NB4 (cell line): ENCODE data around the gene DLG2.

Experiments used
- CTCF ChIP-seq: IDR thresholded peaks from one replicate; pipeline ENCODE4 v1.5.1; 2012; ENCODE audit warnings: low read depth, low read length
- POLR2A ChIP-seq: IDR thresholded peaks from 2 replicates; pipeline ENCODE4 v1.6.1; 2011; ENCODE audit warnings: mild to moderate bottlenecking; ENCODE audit not compliant: insufficient read length; ENCODE audit errors: extremely low read depth

- TF ChIP-seq CTCF, result no peak
- no peak for TF ChIP-seq POLR2A
Observed at GRCh38 chr11:84990141-84990540, 637.0 kb downstream of the DLG2 start.
